ENCODE data around the gene PIP5KL1.

- TF ChIP-seq CTCF (conservative IDR thresholded peaks at IDR 0.05; ENCODE audit: low read depth in 2 of 2) (no peak), POLR2AphosphoS5 (IDR thresholded peaks at IDR 0.05; ENCODE audit: low read depth) (no peak), CREB1 (CRISPR knock-in tag; IDR thresholded peaks at IDR 0.05; ENCODE audit: low read depth) (no peak), REST (IDR thresholded peaks at IDR 0.05; ENCODE audit: unreplicated experiment) (no peak), EZH2 (IDR thresholded peaks at IDR 0.05; ENCODE audit: low read depth, unreplicated experiment) (no peak), EZH2phosphoT487 (IDR thresholded peaks at IDR 0.05; ENCODE audit: unreplicated experiment) (no peak), JUNB (IDR thresholded peaks at IDR 0.05; ENCODE audit: unreplicated experiment) (no peak), ZNF331 (CRISPR knock-in tag; IDR thresholded peaks at IDR 0.05; ENCODE audit: low read depth) (no peak), NANOG (IDR thresholded peaks at IDR 0.05; ENCODE audit: borderline replicate concordance) (no peak), ZNF462 (CRISPR knock-in tag; IDR thresholded peaks at IDR 0.05) (no peak), STAT1 (IDR thresholded peaks at IDR 0.05; ENCODE audit: unreplicated experiment) (no peak), ETS1 (IDR thresholded peaks at IDR 0.05) (no peak), ZNF114 (CRISPR knock-in tag; IDR thresholded peaks at IDR 0.05) (no peak)
Measured at GRCh38 chr9:127953768-127954505, 23.4 kb upstream of the PIP5KL1 start.
